Activated CD4-positive, alpha-beta T cell treated with anti-CD3 and anti-CD28 coated beads for 48 hours (primary cell): Measurements from ENCODE around the gene CHD1L.
A peak's percentile ranks its signal among the peaks of the same experiment; 100 is the strongest.
"Not testable (repeated sequence)": the region's sequence is repeated elsewhere in the genome, so short reads cannot be mapped to it uniquely, and the experiment has no call there.

Experiments used
- DNase-seq: peaks from one replicate; pipeline ENCODE4 v3.0.0-alpha.2; 2020

The CHD1L gene

GRCh38 chr1:147242449-147243227 is at the start of gene CHD1L:
CHD1L (plus strand) TSS chr1:147242684; CDS start chr1:147242704, 20 bp downstream.
- peak; percentile 95 for DNase-seq

- DNase-seq = not testable (repeated sequence)
These were observed 45.2 kb upstream of the CHD1L start for GRCh38 chr1:147197324-147197723.

GRCh38 chr1:147201276-147201675 is 41.2 kb upstream of the CHD1L start:
- DNase-seq = no peak

GRCh38 chr1:147201786-147202185 is 40.7 kb upstream of the CHD1L start:
- DNase-seq = no peak

- DNase-seq = no peak
These were observed 39.9 kb upstream of the CHD1L start for GRCh38 chr1:147202576-147202975.

GRCh38 chr1:147204080-147204479 is 38.4 kb upstream of the CHD1L start:
- no peak for DNase-seq

GRCh38 chr1:147207192-147207591 is 35.3 kb upstream of the CHD1L start:
- DNase-seq = no peak

GRCh38 chr1:147208619-147209018 is 33.9 kb upstream of the CHD1L start:
- no peak for DNase-seq

- no peak for DNase-seq
These were observed 32.4 kb upstream of the CHD1L start for GRCh38 chr1:147209825-147210821.

- DNase-seq = no peak
These were observed 31.5 kb upstream of the CHD1L start for GRCh38 chr1:147210987-147211386.

- DNase-seq = no peak
These were observed 30.9 kb upstream of the CHD1L start for GRCh38 chr1:147211577-147211976.

GRCh38 chr1:147213271-147213670 is 29.2 kb upstream of the CHD1L start:
- DNase-seq = no peak

- DNase-seq = no peak
These were observed 28.2 kb upstream of the CHD1L start for GRCh38 chr1:147214325-147214724.

GRCh38 chr1:147214842-147215539 is 27.5 kb upstream of the CHD1L start:
- DNase-seq = no peak

- DNase-seq = no peak
These were observed 27.0 kb upstream of the CHD1L start for GRCh38 chr1:147215540-147215916.

GRCh38 chr1:147216124-147216523 is 26.4 kb upstream of the CHD1L start:
- DNase-seq = no peak

- no peak for DNase-seq
These were observed 25.3 kb upstream of the CHD1L start for GRCh38 chr1:147217141-147217540.

GRCh38 chr1:147218606-147219005 is 23.9 kb upstream of the CHD1L start:
- no peak for DNase-seq

- no peak for DNase-seq
These were observed 18.5 kb upstream of the CHD1L start for GRCh38 chr1:147223740-147224615.

GRCh38 chr1:147225193-147225730 is 17.2 kb upstream of the CHD1L start, which contains the start of gene FMO5:
FMO5 (minus strand) TSS chr1:147225339; CDS start chr1:147225029, 310 bp downstream.
- peak; percentile 63 for DNase-seq

GRCh38 chr1:147231032-147231431 is 11.5 kb upstream of the CHD1L start:
- not testable (repeated sequence) for DNase-seq

GRCh38 chr1:147233903-147234302 is 8.6 kb upstream of the CHD1L start:
- DNase-seq = not testable (repeated sequence)
